Measurements from ENCODE around the gene MARCHF2. TPM values are rescaled to one million over a fixed set of nuclear protein-coding genes. Genes with fewer than 3 reads are reported as not detected.
"Not testable (repeated sequence)": the region's sequence is repeated elsewhere in the genome, so short reads cannot be mapped to it uniquely, and the experiment has no call there.

Gene MARCHF2
- total and polyA plus RNA-seq, 12 donors: 49.2 to 104 (median 84.5) TPM

DNA sequence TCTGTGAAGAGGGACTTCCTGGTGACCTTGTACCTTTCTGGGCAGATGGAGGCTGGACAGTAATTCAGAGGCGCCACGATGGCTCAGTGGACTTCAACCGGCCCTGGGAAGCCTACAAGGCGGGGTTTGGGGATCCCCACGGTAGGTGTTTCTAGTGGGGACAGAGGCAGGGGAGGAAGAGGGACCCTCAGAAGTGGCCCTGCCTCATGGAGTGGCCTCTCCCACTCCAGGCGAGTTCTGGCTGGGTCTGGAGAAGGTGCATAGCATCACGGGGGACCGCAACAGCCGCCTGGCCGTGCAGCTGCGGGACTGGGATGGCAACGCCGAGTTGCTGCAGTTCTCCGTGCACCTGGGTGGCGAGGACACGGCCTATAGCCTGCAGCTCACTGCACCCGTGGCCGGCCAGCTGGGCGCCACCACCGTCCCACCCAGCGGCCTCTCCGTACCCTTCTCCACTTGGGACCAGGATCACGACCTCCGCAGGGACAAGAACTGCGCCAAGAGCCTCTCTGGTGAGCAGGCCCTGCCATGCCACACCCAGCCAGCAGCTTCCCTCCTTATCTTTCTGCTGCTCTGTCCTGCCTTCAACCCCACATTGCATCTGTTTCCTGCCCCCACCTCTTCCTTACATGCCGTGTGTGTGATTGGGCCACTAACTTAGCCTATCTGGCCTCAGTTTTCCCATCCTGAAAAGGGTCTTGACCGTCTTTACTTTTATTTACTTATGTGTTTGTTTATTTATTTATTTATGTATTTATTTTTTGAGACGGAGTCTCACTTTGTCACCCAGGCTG lies 41.9 kb upstream of the MARCHF2 start:
- no peaks in the 10 kb centered on the region for H3K9me3 ChIP-seq
- DNase-seq: no peak
- no peak overlapping the region for H3K4me3 ChIP-seq
- TF ChIP-seq, protein P1, sequence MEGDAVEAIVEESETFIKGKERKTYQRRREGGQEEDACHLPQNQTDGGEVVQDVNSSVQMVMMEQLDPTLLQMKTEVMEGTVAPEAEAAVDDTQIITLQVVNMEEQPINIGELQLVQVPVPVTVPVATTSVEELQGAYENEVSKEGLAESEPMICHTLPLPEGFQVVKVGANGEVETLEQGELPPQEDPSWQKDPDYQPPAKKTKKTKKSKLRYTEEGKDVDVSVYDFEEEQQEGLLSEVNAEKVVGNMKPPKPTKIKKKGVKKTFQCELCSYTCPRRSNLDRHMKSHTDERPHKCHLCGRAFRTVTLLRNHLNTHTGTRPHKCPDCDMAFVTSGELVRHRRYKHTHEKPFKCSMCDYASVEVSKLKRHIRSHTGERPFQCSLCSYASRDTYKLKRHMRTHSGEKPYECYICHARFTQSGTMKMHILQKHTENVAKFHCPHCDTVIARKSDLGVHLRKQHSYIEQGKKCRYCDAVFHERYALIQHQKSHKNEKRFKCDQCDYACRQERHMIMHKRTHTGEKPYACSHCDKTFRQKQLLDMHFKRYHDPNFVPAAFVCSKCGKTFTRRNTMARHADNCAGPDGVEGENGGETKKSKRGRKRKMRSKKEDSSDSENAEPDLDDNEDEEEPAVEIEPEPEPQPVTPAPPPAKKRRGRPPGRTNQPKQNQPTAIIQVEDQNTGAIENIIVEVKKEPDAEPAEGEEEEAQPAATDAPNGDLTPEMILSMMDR (IDR thresholded peaks at IDR 0.05): no peak
- WGBS, 2 donors: 80 to 82% methylated on average over 28 of the region's 28 CpGs
- H3K4me1 ChIP-seq: peaks cover 12 to 51% (median 28%) of the 10 kb centered on the region in 9 donors
- intact Hi-C loops (cut with DNase I): no loop called here
- H3K27me3 ChIP-seq: no peaks in the 10 kb centered on the region
- peak in 1 of 8 donors; percentile 0 for ATAC-seq
- peaks cover 0 to 72% (median 4%) of the 10 kb centered on the region in 9 donors for H3K36me3 ChIP-seq
- H3K27ac ChIP-seq: peak overlapping the region in 5 of 10 donors; percentile 19 to 60 (median 33)

DNA sequence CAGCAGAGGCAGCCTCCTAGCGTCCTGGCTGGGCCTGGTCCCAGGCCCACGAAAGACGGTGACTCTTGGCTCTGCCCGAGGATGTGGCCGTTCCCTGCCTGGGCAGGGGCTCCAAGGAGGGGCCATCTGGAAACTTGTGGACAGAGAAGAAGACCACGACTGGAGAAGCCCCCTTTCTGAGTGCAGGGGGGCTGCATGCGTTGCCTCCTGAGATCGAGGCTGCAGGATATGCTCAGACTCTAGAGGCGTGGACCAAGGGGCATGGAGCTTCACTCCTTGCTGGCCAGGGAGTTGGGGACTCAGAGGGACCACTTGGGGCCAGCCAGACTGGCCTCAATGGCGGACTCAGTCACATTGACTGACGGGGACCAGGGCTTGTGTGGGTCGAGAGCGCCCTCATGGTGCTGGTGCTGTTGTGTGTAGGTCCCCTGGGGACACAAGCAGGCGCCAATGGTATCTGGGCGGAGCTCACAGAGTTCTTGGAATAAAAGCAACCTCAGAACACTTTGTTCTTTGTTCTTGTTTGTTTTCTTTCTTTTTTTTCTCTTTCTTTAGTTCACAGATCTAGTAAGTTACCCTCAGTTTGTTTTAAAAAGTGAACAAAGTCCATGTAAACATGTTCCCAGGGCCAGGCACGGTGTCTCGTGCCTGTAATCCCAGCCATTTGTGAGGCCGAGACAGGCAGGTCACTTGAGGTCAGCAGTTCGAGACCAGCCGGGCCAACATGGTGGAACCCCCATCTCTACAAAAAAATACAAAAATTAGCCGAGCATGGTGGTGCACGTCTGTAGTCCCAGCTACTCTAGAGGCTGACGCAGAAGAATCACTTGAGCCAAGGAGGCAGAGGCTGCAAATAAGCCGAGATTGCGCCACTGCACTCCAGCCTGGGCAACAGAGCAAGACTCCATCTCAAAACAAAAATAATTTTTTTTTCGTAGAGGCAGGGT lies 39.0 kb upstream of the MARCHF2 start:
- DNase-seq (no peak), ATAC-seq (peak in 6 of 8 donors; percentile 24 to 60 (median 44))
- 86 to 88% methylated on average over 26 of the region's 26 CpGs for WGBS, 2 donors
- no peaks in the 10 kb centered on the region for H3K9me3 ChIP-seq
- peaks cover 0 to 56% (median 4%) of the 10 kb centered on the region in 9 donors for H3K36me3 ChIP-seq
- peak overlapping the region in 1 of 10 donors; percentile 52 for H3K27ac ChIP-seq
- H3K27me3 ChIP-seq: no peaks in the 10 kb centered on the region
- H3K4me3 ChIP-seq: no peak overlapping the region
- TF ChIP-seq, protein P1 (IDR thresholded peaks at IDR 0.05): peak in 1 of 9 donors; percentile 8
- intact Hi-C loops (cut with DNase I): no loop called here
- H3K4me1 ChIP-seq: peaks cover 0 to 22% (median under 1%) of the 10 kb centered on the region in 9 donors

DNA sequence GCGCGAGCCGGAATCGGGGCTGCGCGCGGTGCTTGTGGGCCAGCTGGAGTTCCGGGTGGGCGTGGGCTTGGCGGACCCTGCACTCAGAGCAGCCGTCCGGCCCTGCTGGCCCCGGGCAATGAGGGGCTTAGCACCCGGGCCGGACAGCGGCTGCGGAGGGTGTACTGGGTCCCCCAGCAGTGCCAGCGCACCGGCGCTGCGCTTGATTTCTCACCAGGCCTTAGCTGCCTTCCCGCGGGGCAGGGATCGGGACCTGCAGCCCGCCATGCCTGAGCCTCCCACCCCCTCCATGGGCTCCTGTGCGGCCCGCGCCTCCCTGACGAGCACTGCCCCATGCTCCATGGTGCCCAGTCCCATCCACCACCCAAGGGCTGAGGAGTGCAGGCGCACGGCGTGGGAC lies 37.3 kb upstream of the MARCHF2 start:
- DNase-seq: not testable (repeated sequence)
- 98 to 99% methylated on average over 32 of the region's 32 CpGs for WGBS, 2 donors

DNA sequence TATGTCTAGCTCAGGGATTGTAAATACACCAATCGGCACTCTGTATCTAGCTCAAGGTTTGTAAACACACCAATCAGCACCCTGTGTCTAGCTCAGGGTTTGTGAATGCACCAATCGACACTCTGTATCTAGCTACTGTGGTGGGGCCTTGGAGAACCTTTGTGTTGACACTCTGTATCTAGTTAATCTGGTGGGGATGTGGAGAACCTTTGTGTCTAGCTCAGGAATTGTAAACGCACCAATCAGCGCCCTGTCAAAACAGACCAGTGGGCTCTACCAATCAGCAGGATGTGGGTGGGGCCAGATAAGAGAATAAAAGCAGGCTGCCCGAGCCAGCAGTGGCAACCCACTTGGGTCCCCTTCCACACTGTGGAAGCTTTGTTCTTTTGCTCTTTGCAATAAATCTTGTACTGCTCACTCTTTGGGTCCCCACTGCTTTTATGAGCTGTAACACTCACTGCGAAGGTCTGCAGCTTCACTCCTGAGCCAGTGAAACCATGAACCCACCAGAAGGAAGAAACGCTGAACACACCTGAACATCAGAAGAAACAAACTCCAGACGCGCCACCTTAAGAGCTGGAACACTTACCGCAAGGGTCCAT lies 36.6 kb upstream of the MARCHF2 start:
- H3K4me1 ChIP-seq; H3K4me3 ChIP-seq; DNase-seq; intact Hi-C loops (cut with DNase I); H3K27ac ChIP-seq; ATAC-seq; H3K27me3 ChIP-seq: not testable (repeated sequence)
- WGBS, 2 donors: 84 to 89% methylated on average over 9 of the region's 10 CpGs
- Histone ChIP-seq H3K36me3 (peaks cover 0 to 36% (median 4%) of the 10 kb centered on the region in 9 donors), H3K9me3 (peaks cover 0 to 12% (median 0%) of the 10 kb centered on the region in 11 donors)

More for the DNA sequence above, 37.3 kb upstream of the MARCHF2 start:
- intact Hi-C loops (cut with DNase I); H3K27me3 ChIP-seq; ATAC-seq; H3K27ac ChIP-seq; H3K4me3 ChIP-seq: not testable (repeated sequence)
- Histone ChIP-seq H3K9me3 (peaks cover 0 to 12% (median 0%) of the 10 kb centered on the region in 11 donors), H3K36me3 (peaks cover 0 to 43% (median 4%) of the 10 kb centered on the region in 9 donors), H3K4me1 (peaks cover 0 to 14% (median 0%) of the 10 kb centered on the region in 9 donors)

DNA sequence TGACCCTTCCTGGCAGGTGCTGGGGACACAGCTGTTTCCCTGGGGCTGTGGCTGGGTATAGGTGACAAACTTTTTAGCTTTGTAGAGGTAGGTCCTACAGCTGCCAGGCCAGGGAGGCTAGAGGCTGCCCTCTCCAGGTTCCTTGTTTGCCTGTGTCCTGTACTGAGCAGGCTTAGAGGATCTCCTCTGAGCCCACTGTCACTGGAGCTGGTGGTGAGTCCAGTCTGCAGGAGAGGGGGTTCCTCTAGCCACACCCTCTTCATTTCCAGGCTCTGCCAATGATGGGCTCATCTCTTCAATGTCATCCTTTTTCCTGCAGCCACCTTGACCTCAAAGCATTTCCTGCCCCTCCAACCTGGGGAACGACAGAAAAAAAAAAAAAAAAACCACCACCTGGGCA lies 35.5 kb upstream of the MARCHF2 start:
- peaks cover 0 to 12% (median 0%) of the 10 kb centered on the region in 11 donors for H3K9me3 ChIP-seq
- ATAC-seq: peak in 1 of 8 donors; percentile 5
- H3K27me3 ChIP-seq: no peaks in the 10 kb centered on the region
- intact Hi-C loops (cut with DNase I): no loop called here
- H3K4me3 ChIP-seq: no peak overlapping the region
- TF ChIP-seq, protein P1 (IDR thresholded peaks at IDR 0.05): no peak
- H3K4me1 ChIP-seq: peaks cover 0 to 6% (median 0%) of the 10 kb centered on the region in 9 donors
- H3K27ac ChIP-seq: no peak overlapping the region
- 60 to 61% methylated on average over 1 of the region's 1 CpG for WGBS, 2 donors
- DNase-seq: no peak
- H3K36me3 ChIP-seq: peaks cover 0 to 31% (median 4%) of the 10 kb centered on the region in 9 donors

DNA sequence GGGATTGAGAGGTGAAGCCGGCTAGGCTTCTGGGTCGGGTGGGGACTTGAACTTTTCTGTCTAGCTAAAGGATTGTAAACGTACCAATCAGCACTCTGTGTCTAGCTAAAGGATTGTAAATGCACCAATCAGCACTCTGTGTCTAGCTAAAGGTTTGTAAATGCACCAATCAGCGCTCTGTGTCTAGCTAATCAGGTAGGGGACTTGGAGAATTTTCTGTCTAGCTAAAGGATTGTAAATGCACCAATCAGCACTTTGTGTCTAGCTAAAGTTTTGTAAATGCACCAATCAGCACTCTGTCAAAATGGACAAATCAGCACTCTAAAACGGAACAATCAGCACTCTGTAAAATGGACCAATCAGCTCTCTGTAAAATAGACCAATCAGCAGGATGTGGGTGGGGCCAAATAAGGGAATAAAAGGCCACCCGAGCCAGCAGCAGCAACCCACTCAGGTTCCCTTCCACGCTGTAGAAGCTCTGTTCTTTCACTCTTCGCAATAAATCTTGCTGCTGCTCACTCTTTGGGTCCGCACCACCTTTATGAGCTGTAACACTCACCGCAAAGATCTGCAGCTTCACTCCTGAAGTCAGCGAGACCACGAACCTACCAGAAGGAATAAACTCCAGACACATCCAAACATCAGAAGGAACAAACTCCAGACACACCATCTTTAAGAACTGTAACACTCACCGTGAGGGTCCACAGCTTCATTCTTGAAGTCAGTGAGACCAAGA lies 33.8 kb upstream of the MARCHF2 start:
- Histone ChIP-seq H3K9me3 (peaks cover 0 to 12% (median 0%) of the 10 kb centered on the region in 11 donors), H3K36me3 (peaks cover 0 to 15% (median 1%) of the 10 kb centered on the region in 9 donors)
- H3K4me1 ChIP-seq; H3K4me3 ChIP-seq; H3K27ac ChIP-seq; DNase-seq; intact Hi-C loops (cut with DNase I); H3K27me3 ChIP-seq; ATAC-seq: not testable (repeated sequence)
- WGBS, 2 donors: 96 to 97% methylated on average over 13 of the region's 13 CpGs

DNA sequence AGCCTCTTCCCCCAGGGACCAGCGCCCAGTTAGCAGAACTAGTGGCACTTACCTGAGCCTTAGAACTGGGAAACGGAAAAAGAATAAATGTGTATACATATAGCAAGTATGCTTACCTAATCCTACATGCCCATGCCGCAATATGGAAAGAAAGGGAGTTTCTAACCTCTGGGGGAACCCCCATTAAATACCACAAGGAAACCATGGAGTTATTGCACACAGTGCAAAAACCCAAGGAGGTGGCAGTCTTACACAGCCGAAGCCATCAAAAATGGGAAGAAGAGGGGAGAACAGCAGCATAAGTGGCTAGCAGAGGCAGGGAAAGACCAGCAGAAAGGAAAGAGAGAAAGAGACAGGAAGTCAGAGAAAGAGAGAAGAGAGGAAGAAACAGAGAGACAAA lies 28.5 kb upstream of the MARCHF2 start:
- H3K27me3 ChIP-seq; H3K4me3 ChIP-seq; ATAC-seq; DNase-seq; H3K36me3 ChIP-seq; H3K9me3 ChIP-seq; intact Hi-C loops (cut with DNase I): not testable (repeated sequence)
- WGBS, 2 donors: 83 to 94% methylated on average over 4 of the region's 4 CpGs
- Histone ChIP-seq H3K27ac (peak overlapping the region in 2 of 10 donors; percentile 30 to 40), H3K4me1 (peaks cover 0 to 25% (median 5%) of the 10 kb centered on the region in 9 donors)

All from heart right ventricle (tissue), 16 donors.